PC-9 (cell line): ENCODE data around the gene C9orf43.

Source experiments
- CTCF ChIP-seq: fragments of 200-600 bp; sonication (generic); conservative IDR thresholded peaks from 2 replicates; pipeline ENCODE4 v1.6.1; 2017; ENCODE audit warnings: mixed run types, antibody characterized with exemption, mild to moderate bottlenecking, moderate library complexity
- EZH2 ChIP-seq: fragments of 200-600 bp; sonication (generic); IDR thresholded peaks from 2 replicates; pipeline ENCODE4 v1.8.0; 2017; ENCODE audit warnings: antibody characterized with exemption, low read depth

GRCh38 chr9:113368982-113369854, 41.3 kb upstream of the C9orf43 start:
- TF ChIP-seq CTCF (no peak), EZH2 (no peak)
